ENCODE measurements around the gene CSNK1D. TPM values are rescaled to one million over a fixed set of nuclear protein-coding genes. Genes with fewer than 3 reads are reported as not detected.

CSNK1D gene
- total RNA-seq, 4 donors from 2014 or later, result 148 to 232 (median 215) TPM

GRCh38 chr17:82240506-82241182 is 32.9 kb downstream of the CSNK1D start:
- no peak for TF ChIP-seq CTCF (IDR thresholded peaks at IDR 0.05)
- no peak for TF ChIP-seq POLR2A (IDR thresholded peaks at IDR 0.05)
- peaks cover 0 to 59% (median 0%) of the 10 kb centered on the region in 3 donors for H3K36me3 ChIP-seq
- peak overlapping the region; percentile 48 to 79 (median 68) for H3K27ac ChIP-seq
- peaks cover 3 to 91% (median 41%) of the 10 kb centered on the region in 4 donors for H3K4me1 ChIP-seq
- no peaks in the 10 kb centered on the region for H3K27me3 ChIP-seq
- no peak overlapping the region for H3K4me3 ChIP-seq
- no peaks in the 10 kb centered on the region for H3K9me3 ChIP-seq
- DNase-seq, result no peak

DNA sequence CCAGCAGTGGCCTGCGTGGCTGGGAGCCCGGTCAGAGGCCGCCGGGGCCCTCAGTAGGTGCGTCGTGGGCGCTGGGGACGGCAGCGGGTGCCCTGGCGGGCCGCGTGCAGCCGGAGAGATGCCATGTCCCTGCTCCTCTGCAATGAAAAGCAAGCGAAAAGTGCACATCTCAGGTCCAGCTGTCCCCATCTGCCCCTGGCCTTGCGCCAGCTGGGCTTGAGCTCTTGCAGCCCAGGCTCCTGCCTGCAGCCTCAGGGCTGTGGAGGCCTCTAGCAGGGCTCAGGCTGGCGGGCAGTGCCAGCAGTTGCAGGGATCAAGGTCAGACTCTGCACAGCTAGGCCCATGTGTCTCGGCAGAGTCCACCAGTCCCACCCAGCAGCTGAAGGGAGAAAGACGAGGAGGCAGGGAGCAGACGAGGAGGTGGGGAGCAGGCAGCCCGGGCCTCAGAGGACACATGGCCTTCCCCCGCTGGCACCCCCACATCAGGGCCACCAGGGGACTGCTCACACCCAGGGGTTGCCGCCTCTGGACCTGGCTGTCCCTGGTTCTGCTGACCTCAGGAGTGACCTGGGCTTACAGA is 33.5 kb downstream of the CSNK1D start:
- H3K4me3 ChIP-seq, result no peak overlapping the region
- TF ChIP-seq CTCF (IDR thresholded peaks at IDR 0.05), result no peak
- no peak for TF ChIP-seq POLR2A (IDR thresholded peaks at IDR 0.05)
- peak overlapping the region in 3 of 4 donors; percentile 61 to 79 (median 74) for H3K27ac ChIP-seq
- no peaks in the 10 kb centered on the region for H3K9me3 ChIP-seq
- H3K36me3 ChIP-seq, result peaks cover 0 to 53% (median 0%) of the 10 kb centered on the region in 3 donors
- H3K27me3 ChIP-seq, result no peaks in the 10 kb centered on the region
- DNase-seq, result no peak
- peaks cover 3 to 96% (median 42%) of the 10 kb centered on the region in 4 donors for H3K4me1 ChIP-seq

GRCh38 chr17:82239401-82239925 is 34.0 kb downstream of the CSNK1D start:
- H3K4me3 ChIP-seq, result no peak overlapping the region
- H3K27ac ChIP-seq, result peak overlapping the region; percentile 57 to 79 (median 68)
- TF ChIP-seq POLR2A (IDR thresholded peaks at IDR 0.05) (no peak), CTCF (IDR thresholded peaks at IDR 0.05) (no peak)
- peaks cover 0 to 48% (median 0%) of the 10 kb centered on the region in 3 donors for H3K36me3 ChIP-seq
- peaks cover 3 to 98% (median 42%) of the 10 kb centered on the region in 4 donors for H3K4me1 ChIP-seq
- no peaks in the 10 kb centered on the region for H3K9me3 ChIP-seq
- no peak for DNase-seq
- no peaks in the 10 kb centered on the region for H3K27me3 ChIP-seq

- Histone ChIP-seq H3K9me3 (no peaks in the 10 kb centered on the region), H3K4me3 (peak overlapping the region; percentile 1 to 22 (median 14)), H3K36me3 (peaks cover 0 to 39% (median 0%) of the 10 kb centered on the region in 3 donors), H3K4me1 (peaks cover 3 to 93% (median 42%) of the 10 kb centered on the region in 4 donors), H3K27ac (peak overlapping the region; percentile 57 to 79 (median 68)), H3K27me3 (no peaks in the 10 kb centered on the region)
- no peak for TF ChIP-seq CTCF (IDR thresholded peaks at IDR 0.05)
- TF ChIP-seq POLR2A (IDR thresholded peaks at IDR 0.05), result peak in 1 of 2 donors; percentile 40
- DNase-seq, result peak; percentile 79 to 93 (median 90)
Measured at GRCh38 chr17:82238472-82239201, 34.9 kb downstream of the CSNK1D start.

- no peak for TF ChIP-seq CTCF (IDR thresholded peaks at IDR 0.05)
- TF ChIP-seq POLR2A (IDR thresholded peaks at IDR 0.05), result no peak
- H3K27me3 ChIP-seq, result no peaks in the 10 kb centered on the region
- H3K36me3 ChIP-seq, result peaks cover 0 to 32% (median 0%) of the 10 kb centered on the region in 3 donors
- no peaks in the 10 kb centered on the region for H3K9me3 ChIP-seq
- H3K27ac ChIP-seq, result peak overlapping the region; percentile 57 to 79 (median 68)
- H3K4me3 ChIP-seq, result peak overlapping the region in 2 of 4 donors; percentile 13 to 22
- peaks cover 3 to 93% (median 44%) of the 10 kb centered on the region in 4 donors for H3K4me1 ChIP-seq
- no peak for DNase-seq
Measured at GRCh38 chr17:82237746-82238471, 35.6 kb downstream of the CSNK1D start.
